HG03521 (cell line): ENCODE measurements around the gene HLF.
A peak's percentile ranks its signal among the peaks of the same experiment; 100 is the strongest.

ENCODE experiments used
- ATAC-seq: cut with Tn5 transposase; IDR thresholded peaks from one replicate; pipeline ENCODE4 v1.9.1; 2021; ENCODE audit warnings: mild to moderate bottlenecking, moderate library complexity; ENCODE audit not compliant: unreplicated experiment

Gene HLF

GRCh38 chr17:55289978-55290377 lies 25.2 kb downstream of the HLF start:
- ATAC-seq: no peak

- no peak for ATAC-seq
Observed at GRCh38 chr17:55290492-55291113, 25.8 kb downstream of the HLF start.

- ATAC-seq: no peak
Observed at GRCh38 chr17:55291114-55291507, 26.4 kb downstream of the HLF start.

- ATAC-seq: no peak
Observed at GRCh38 chr17:55292094-55292493, 27.3 kb downstream of the HLF start.

GRCh38 chr17:55294042-55294751 lies 29.4 kb downstream of the HLF start:
- no peak for ATAC-seq

- ATAC-seq: peak; percentile 78
Observed at GRCh38 chr17:55295411-55296170, 30.8 kb downstream of the HLF start.

GRCh38 chr17:55296171-55296695 lies 31.5 kb downstream of the HLF start:
- ATAC-seq: no peak

GRCh38 chr17:55296699-55297098 lies 31.9 kb downstream of the HLF start:
- no peak for ATAC-seq

GRCh38 chr17:55298111-55298730 lies 33.5 kb downstream of the HLF start:
- no peak for ATAC-seq

- no peak for ATAC-seq
Observed at GRCh38 chr17:55299162-55299838, 34.5 kb downstream of the HLF start.

GRCh38 chr17:55299890-55300289 lies 35.1 kb downstream of the HLF start:
- no peak for ATAC-seq

- no peak for ATAC-seq
Observed at GRCh38 chr17:55300479-55301290, 35.9 kb downstream of the HLF start.

GRCh38 chr17:55301521-55302406 lies 37.0 kb downstream of the HLF start:
- ATAC-seq: no peak

GRCh38 chr17:55302407-55302787 lies 37.6 kb downstream of the HLF start:
- ATAC-seq: no peak

- no peak for ATAC-seq
Observed at GRCh38 chr17:55303008-55303493, 38.3 kb downstream of the HLF start.

GRCh38 chr17:55303701-55304145 lies 39.0 kb downstream of the HLF start:
- ATAC-seq: no peak

- ATAC-seq: no peak
Observed at GRCh38 chr17:55304171-55304859, 39.6 kb downstream of the HLF start.
